ENCODE measurements around the gene EXOSC1.

DNA sequence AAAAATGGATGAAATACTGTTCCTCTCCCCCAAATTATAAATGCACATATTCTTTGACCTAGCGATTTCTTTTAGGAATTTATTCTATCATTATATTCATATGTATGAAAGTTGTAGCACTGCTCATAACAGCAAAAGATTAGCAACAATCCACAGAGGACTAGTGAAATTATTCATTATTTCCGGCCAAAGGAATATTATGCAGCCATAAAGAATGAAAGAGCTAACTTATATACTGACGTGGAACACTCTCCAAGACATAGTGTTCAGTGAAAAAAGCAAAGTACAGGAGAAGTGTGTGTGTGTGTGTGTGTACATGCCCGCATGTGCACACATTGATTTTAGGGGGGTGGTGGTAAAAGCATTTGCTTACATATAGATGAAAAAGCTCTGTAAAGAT lies 29.1 kb upstream of the EXOSC1 start:
- TF ChIP-seq, protein P1, sequence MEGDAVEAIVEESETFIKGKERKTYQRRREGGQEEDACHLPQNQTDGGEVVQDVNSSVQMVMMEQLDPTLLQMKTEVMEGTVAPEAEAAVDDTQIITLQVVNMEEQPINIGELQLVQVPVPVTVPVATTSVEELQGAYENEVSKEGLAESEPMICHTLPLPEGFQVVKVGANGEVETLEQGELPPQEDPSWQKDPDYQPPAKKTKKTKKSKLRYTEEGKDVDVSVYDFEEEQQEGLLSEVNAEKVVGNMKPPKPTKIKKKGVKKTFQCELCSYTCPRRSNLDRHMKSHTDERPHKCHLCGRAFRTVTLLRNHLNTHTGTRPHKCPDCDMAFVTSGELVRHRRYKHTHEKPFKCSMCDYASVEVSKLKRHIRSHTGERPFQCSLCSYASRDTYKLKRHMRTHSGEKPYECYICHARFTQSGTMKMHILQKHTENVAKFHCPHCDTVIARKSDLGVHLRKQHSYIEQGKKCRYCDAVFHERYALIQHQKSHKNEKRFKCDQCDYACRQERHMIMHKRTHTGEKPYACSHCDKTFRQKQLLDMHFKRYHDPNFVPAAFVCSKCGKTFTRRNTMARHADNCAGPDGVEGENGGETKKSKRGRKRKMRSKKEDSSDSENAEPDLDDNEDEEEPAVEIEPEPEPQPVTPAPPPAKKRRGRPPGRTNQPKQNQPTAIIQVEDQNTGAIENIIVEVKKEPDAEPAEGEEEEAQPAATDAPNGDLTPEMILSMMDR (IDR thresholded peaks at IDR 0.05) = no peak
- TF ChIP-seq EZH2 (IDR thresholded peaks at IDR 0.05; ENCODE audit: borderline replicate concordance, insufficient read depth, low read depth, low read length, poor library complexity, severe bottlenecking) = no peak
